Bronchial epithelial cell (primary cell): ENCODE results near the gene KRT40. TPM values are rescaled to one million over a fixed set of nuclear protein-coding genes. Genes with fewer than 3 reads are reported as not detected.
A peak's percentile ranks its signal among the peaks of the same experiment; 100 is the strongest.

Source experiments
- DNase-seq: peaks from one replicate; pipeline ENCODE4 v3.0.0-alpha.2; 2010; ENCODE audit warnings: low read depth
- FAIRE-seq: peaks from 2 replicates; lab custom pipeline; 2011; peaks lifted over from hg19 to GRCh38; lab: Jason Lieb, UNC
- H3K27me3 ChIP-seq: 2 replicates; pipeline ENCODE4 v1.5.1; 2011; ENCODE audit warnings: low read length; ENCODE audit not compliant: control insufficient read depth, insufficient read depth
- H3K36me3 ChIP-seq: 2 replicates; pipeline ENCODE4 v1.5.1; 2011; ENCODE audit warnings: low read length; ENCODE audit not compliant: control insufficient read depth, insufficient read depth
- H3K4me3 ChIP-seq: 2 replicates; pipeline ENCODE4 v1.5.1; 2011; ENCODE audit warnings: mild to moderate bottlenecking, low read depth, low read length, control low read depth
- CTCF ChIP-seq: IDR thresholded peaks from 2 replicates; pipeline ENCODE4 v1.5.1; 2011; ENCODE audit warnings: mild to moderate bottlenecking, moderate library complexity, low read length, control low read depth, inconsistent platforms; ENCODE audit not compliant: insufficient read depth, severe bottlenecking
- total RNA-seq: library from RNA; depleted of rRNA; stranded (reverse); fragments of >200 nt; gene quantifications from 2 replicates; pipeline ENCODE4 v1.2.1, GENCODE V29; 2014

Gene KRT40
- total RNA-seq, 1 donor from 2014 or later, result not detected

GRCh38 chr17:40942553-40942952 lies 41.6 kb downstream of the KRT40 start:
- no peak overlapping the region for H3K4me3 ChIP-seq
- DNase-seq, result no peak
- H3K36me3 ChIP-seq, result no peaks in the 10 kb centered on the region
- H3K27me3 ChIP-seq, result no peaks in the 10 kb centered on the region
- no peak for FAIRE-seq
- no peak for TF ChIP-seq CTCF

DNA sequence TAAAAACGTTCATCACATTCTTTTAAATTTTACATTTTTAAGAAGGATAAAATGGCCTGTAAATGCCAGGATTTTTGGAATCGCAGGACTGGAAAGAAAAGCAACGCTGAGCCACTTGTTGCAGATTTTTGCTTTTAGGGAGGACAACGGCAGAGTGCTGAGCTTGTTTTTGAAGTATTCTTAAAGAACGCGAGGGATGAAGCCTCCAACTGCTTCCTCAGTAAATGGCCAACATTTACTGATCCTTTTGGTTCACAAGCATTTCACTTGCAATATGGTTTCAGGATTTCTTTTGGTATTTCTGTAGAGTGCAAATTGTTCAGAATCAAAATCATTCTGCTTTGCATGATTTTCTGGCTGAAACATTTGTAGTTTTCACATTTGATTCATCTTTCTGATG lies 43.9 kb downstream of the KRT40 start:
- no peaks in the 10 kb centered on the region for H3K27me3 ChIP-seq
- H3K36me3 ChIP-seq, result no peaks in the 10 kb centered on the region
- H3K4me3 ChIP-seq, result no peak overlapping the region
- no peak for DNase-seq
- TF ChIP-seq CTCF, result no peak
- FAIRE-seq, result no peak

GRCh38 chr17:40938981-40939380 lies 45.1 kb downstream of the KRT40 start:
- FAIRE-seq, result no peak
- no peaks in the 10 kb centered on the region for H3K27me3 ChIP-seq
- TF ChIP-seq CTCF, result no peak
- no peak overlapping the region for H3K4me3 ChIP-seq
- no peak for DNase-seq
- H3K36me3 ChIP-seq, result no peaks in the 10 kb centered on the region

DNA sequence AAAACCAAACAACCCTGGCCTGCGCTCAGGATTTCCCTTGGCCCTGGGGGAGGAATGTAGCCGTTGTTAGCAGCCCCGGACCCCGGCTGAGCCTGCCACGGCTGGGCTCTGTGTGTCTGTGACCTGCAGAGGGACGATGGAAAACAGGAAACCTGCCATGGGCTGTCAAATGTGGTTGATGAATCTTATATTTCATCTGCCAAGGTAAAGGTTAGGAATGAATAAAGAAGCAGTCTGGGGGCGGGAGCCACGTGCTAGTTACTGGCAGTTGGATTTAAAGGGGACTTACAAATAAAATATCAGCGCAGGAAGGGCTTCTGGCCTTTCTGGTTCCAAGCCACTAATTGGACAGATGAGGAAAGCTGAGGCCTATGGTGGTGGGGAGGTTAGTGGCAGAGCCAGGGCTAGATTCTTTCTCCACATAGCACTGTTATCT lies 46.7 kb downstream of the KRT40 start, which contains the start of gene KRT23:
Gene KRT23, minus strand, starts transcription at position 263 of the 436 bp plus-strand sequence. CDS start 1,043 bp downstream, outside the sequence.
- FAIRE-seq, result no peak
- no peak for TF ChIP-seq CTCF
- Histone ChIP-seq H3K27me3 (no peaks in the 10 kb centered on the region), H3K36me3 (no peaks in the 10 kb centered on the region), H3K4me3 (no peak within 1 kb of the TSS)
- DNase-seq, result no peak

DNA sequence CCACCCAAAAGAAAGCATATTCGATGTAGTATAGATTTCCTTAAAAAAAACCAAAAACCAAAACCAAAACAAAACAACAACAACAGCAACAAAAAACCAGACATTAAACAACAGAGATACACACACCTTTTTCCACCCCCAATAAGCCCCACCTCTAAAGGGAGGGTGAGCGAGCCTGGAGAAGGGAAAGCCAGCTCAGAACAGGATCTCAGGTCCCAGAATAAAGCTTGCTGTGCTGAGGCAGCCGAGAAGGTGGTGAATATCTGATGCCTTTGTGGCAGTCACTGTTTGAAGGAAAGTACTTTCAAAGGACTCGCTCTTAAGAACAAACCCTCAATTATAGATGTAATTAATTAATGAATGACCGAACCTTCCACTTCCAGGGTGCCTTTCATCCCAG lies 47.1 kb downstream of the KRT40 start:
- Histone ChIP-seq H3K36me3 (no peaks in the 10 kb centered on the region), H3K4me3 (no peak overlapping the region), H3K27me3 (no peaks in the 10 kb centered on the region)
- DNase-seq, result peak; percentile 18
- no peak for TF ChIP-seq CTCF
- no peak for FAIRE-seq

- Histone ChIP-seq H3K36me3 (no peaks in the 10 kb centered on the region), H3K27me3 (no peaks in the 10 kb centered on the region), H3K4me3 (no peak overlapping the region)
- TF ChIP-seq CTCF, result no peak
- DNase-seq (peak; percentile 43), FAIRE-seq (peak; percentile 75)
These were observed 47.6 kb downstream of the KRT40 start for GRCh38 chr17:40936437-40936971.
